Stimulated activated CD8-positive, alpha-beta memory T cell treated with anti-CD3 and anti-CD28 coated beads, Interleukin-7, amount 100 ng/mL, for 24 hours (primary cell): ENCODE results near the gene OAF.

Source experiments
- DNase-seq: peaks from one replicate; pipeline ENCODE4 v3.0.0-alpha.2; 2020; ENCODE audit warnings: low read depth

The OAF gene

GRCh38 chr11:120201653-120202052, 9.2 kb upstream of the OAF start:
- no peak for DNase-seq

DNA sequence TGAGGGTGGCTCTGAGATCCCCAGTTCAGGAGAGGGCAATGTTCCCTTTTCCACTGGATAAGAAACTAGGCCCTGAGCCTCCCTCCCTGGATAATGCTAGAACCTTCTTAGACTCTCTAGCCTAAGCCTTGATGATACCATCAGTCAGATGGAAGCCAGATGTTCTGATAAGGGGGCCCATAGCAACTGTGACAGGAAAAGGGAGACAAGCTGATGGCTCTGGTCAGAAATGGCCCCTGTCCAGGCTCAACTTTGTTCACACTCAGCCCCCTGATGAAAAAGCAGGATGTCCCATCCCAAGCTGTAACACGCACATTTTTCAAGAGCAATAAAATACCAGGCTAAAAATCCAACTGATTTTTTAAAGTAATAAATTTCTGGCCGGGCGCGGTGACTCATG, 7.2 kb upstream of the OAF start:
- no peak for DNase-seq

- DNase-seq = no peak
Observed at GRCh38 chr11:120205596-120206161, 5.2 kb upstream of the OAF start.

DNA sequence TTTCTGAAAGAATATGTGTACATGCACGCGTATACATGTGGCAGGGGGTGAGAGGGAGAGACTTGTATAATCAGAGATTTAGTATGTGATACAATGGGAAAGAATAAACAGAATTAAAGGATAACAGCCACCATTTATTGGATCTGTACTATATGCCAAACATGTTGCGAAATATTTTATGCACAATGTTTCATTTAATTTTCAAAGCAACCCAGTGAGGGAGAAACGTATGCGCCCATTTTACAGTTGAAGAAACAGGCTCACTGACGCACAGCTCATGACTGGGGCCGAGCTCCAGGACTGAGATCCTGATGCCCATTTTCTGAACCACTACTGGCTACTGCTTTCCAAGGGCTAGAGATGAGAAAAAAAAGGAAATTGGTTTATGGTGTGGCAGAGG, 3.3 kb upstream of the OAF start:
- no peak for DNase-seq

DNA sequence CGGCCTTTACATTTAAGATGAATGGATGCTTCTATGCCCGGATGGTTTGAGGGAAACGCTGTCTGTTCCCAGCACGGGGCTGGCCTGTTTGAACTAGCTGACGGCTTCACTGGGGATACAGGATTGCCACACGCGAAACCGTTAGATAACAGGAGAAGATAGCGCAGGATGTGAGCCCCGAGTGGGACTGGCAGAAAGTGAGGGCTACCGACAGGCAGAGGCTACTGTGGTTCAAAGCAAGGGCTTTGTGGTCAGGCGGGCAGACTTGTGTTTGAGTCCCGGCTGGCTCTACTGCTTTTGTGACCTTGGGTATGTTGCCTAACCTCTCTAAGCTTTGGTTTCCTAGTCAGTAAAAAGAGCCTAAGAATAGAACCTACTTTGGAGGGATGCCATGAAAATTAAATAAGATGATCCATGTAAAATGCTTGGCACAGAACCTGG, 2.8 kb upstream of the OAF start:
- DNase-seq = no peak

GRCh38 chr11:120208777-120209176, 2.1 kb upstream of the OAF start:
- DNase-seq = no peak

GRCh38 chr11:120209746-120210625, 846 bp upstream of the OAF start:
- DNase-seq = no peak

GRCh38 chr11:120211522-120212258, 858 bp downstream of the OAF start:
- DNase-seq = no peak

DNA sequence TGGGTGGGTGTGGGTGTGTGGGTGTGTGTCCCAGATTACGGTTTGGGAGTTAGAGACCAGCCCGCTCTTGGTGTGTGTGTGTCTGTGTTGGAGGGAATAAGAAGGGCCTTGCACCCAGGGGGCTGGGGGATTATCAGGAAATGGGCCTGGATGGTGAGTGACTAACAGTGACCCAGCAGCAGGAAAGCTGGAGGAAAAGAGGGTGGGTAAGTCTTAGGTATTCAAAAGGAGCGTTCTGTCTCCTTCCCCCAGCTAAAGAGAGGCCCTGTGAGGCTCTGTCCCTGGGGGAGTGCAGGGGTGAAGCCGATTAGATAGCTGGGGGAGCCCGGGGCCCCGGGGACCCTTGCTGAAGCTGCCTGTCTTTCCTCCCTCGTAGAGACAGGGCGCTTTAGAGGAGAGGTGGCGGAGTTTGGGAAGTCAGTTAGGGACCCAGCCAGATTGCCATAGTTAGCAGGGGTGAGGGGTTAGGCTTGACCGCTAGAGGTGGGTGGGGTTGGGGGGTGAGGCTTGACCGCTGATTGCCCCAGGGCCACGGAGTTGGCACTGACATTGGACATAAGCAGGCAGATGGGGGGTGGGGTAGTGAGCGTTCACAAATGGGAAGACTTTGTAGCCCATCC, 1.5 kb downstream of the OAF start:
- DNase-seq = no peak

DNA sequence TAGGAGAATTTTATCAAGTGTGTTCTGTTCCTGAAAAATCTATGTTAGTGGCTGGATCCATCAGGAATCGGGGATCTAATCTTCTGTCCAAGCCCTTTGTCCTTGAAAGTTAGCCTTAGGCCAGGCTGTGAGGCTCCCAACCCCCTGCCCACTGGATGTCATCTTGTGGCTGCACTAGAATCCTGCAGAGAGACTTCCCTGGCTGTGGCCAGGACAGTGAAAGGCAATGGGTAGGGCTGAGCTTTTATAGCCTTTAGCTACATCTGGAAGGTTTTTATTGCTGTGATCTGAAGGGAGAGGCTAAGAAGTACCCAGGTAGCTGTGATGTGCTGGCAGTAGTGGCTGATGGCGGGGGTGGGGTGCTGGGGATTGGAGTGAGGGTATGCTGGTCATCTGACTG, 2.1 kb downstream of the OAF start:
- DNase-seq = no peak

DNA sequence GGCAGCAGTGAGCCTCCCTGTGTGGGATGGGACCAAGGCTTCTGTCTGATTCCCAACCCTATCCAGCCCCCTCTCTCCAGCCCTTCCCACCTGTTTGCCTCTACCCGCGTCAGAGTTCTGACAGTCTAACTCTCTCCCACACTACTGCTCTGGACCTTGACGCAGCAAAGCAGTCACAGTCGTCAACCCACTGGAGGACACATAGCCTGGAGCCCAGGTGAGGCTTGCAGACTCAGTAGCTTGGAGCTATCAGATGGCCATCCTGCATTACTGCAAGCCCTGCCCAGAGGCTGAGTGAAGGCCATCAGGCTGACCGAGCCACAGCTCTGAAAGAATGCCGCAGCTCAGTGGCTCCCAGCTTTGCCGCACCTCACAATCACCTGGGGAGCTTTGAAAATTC, 3.7 kb downstream of the OAF start:
- no peak for DNase-seq

DNA sequence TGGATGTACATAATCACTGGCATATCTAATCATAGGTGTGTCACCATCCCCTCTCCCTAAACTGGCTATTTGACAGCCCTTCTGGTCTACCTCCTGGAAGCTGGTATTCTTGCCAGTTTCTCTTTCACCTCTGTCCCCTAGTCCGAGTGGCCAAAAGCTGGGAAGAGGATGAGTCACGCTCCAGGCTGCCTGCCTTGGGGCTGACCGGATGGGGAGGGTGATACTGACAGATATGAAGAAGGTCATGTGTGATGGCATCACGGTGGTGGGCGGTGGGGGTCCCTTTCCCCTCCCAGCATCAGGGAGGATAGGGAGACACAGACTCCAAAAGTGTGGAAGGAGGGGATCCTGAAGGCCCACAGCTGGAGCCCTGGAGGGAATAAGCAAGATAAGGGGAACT, 4.8 kb downstream of the OAF start:
- DNase-seq = no peak

GRCh38 chr11:120216426-120217102, 5.7 kb downstream of the OAF start:
- DNase-seq = no peak

GRCh38 chr11:120217526-120217925, 6.7 kb downstream of the OAF start:
- DNase-seq = no peak

DNA sequence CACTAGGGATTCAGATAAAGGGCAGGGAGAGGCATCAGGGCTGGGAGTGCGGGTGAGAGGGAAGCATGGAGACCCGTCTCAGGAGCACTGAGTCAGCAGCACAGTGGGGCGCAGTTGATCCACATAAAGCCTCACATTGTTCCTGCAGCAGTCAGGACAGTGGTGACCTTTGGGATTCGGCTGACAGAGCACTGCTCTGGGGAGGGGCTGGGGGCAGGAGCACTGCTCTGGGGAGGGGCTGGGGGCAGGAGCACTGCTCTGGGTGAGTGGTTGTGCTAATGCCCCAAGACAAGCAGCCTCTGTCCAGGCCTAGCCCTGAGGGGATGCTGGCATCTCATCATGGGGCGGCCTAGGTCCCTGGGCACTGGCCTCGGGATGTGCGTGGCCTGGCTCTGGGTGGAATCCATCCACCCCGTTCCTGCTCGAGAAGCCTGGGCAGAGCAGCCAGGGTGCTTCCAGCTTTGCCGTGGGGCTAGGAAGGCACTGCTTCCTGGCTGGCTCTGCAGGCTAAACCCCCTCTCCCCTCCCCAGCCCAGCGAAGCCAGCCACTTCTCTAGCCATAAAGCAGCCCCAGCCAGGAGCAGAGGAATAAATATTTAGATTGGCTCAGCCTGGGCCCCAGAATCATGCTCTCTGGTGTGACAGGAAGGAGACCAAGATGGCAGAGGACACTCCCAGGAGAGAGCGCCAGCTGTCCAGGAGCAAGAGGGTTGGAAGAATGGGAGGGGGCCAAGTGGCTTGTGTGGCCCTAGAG, 7.3 kb downstream of the OAF start:
- no peak for DNase-seq

GRCh38 chr11:120218695-120219033, 7.8 kb downstream of the OAF start:
- no peak for DNase-seq

- no peak for DNase-seq
Observed at GRCh38 chr11:120219232-120219937, 8.6 kb downstream of the OAF start.

GRCh38 chr11:120219938-120220746, 9.3 kb downstream of the OAF start:
- no peak for DNase-seq

DNA sequence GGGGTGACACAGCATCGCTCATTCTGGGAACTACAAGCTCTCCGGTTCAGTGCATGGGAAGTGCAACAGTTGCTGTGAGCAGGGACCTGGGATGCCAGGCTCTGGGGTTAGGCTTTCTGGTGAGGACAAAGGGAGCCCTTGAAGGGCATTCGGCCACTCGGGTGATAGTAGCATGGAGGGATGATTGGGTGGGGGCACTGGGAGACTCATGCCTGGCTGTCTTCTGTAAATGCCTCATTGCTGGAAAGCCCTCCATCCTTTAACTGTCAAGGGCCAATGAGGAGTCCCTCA, 9.9 kb downstream of the OAF start:
- no peak for DNase-seq

- DNase-seq = no peak
Observed at GRCh38 chr11:120221115-120221752, 10.4 kb downstream of the OAF start.
